OCI-LY3 (cell line): ENCODE data around the gene SENP3.

ENCODE experiments used
- EZH2phosphoT487 ChIP-seq: fragments of 200-600 bp; shearing (Covaris generic); IDR thresholded peaks from 2 replicates; pipeline ENCODE4 v1.6.1; 2018; ENCODE audit warnings: antibody characterized with exemption, mixed run types, low read depth
- TF ChIP-seq, protein P1 (sequence below): fragments of 200-600, 300-600 bp; sonication (generic); IDR thresholded peaks from 2 replicates; pipeline ENCODE4 v1.5.1; 2014; ENCODE audit warnings: antibody characterized with exemption, low read length, low read depth

DNA sequence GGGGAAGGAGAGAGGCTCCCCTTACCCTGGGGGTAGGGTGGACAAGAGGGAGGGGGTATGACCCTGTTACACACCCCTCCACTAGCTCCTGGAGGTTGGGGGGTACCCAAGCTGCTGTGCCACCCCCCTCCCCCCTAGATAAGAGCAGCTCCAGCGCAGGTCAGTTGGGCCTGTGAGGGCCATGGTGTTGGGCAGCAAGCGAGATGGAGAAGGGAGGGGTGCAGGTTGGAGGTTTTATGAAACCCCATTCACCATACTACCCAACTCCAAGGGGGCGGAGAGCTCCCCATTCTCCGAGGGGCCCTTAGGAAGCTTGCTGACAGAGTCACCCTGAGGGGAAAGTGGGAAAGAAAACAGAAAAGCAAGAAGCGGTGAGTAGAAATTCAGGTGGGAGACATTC is 29.9 kb downstream of the SENP3 start:
- TF ChIP-seq, protein P1, sequence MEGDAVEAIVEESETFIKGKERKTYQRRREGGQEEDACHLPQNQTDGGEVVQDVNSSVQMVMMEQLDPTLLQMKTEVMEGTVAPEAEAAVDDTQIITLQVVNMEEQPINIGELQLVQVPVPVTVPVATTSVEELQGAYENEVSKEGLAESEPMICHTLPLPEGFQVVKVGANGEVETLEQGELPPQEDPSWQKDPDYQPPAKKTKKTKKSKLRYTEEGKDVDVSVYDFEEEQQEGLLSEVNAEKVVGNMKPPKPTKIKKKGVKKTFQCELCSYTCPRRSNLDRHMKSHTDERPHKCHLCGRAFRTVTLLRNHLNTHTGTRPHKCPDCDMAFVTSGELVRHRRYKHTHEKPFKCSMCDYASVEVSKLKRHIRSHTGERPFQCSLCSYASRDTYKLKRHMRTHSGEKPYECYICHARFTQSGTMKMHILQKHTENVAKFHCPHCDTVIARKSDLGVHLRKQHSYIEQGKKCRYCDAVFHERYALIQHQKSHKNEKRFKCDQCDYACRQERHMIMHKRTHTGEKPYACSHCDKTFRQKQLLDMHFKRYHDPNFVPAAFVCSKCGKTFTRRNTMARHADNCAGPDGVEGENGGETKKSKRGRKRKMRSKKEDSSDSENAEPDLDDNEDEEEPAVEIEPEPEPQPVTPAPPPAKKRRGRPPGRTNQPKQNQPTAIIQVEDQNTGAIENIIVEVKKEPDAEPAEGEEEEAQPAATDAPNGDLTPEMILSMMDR, result no peak
- no peak for TF ChIP-seq EZH2phosphoT487
